NCI-H2196 (cell line): ENCODE measurements around the gene SEC14L1.
A peak's percentile ranks its signal among the peaks of the same experiment; 100 is the strongest.
"Not testable (repeated sequence)": the region's sequence is repeated elsewhere in the genome, so short reads cannot be mapped to it uniquely, and the experiment has no call there.

ENCODE experiments used
- DNase-seq: peaks from one replicate; lab custom pipeline; 2025; ENCODE audit not compliant: unreplicated experiment; lab: John Stamatoyannopoulos, UW

The SEC14L1 gene

GRCh38 chr17:77140166-77140877 is 447 bp upstream of the SEC14L1 start:
- DNase-seq: peak; percentile 100

- DNase-seq: no peak
Measured at GRCh38 chr17:77141846-77142449, 1.2 kb downstream of the SEC14L1 start.

- DNase-seq: no peak
Measured at GRCh38 chr17:77142689-77143088, 1.9 kb downstream of the SEC14L1 start.

GRCh38 chr17:77143306-77143705 is 2.5 kb downstream of the SEC14L1 start:
- DNase-seq: no peak

- DNase-seq: no peak
Measured at GRCh38 chr17:77144227-77144626, 3.5 kb downstream of the SEC14L1 start.

- no peak for DNase-seq
Measured at GRCh38 chr17:77145224-77145611, 4.4 kb downstream of the SEC14L1 start.

- peak; percentile 40 for DNase-seq
Measured at GRCh38 chr17:77145612-77146245, 5.0 kb downstream of the SEC14L1 start.

- DNase-seq: no peak
Measured at GRCh38 chr17:77146246-77146632, 5.5 kb downstream of the SEC14L1 start.

GRCh38 chr17:77146882-77147281 is 6.1 kb downstream of the SEC14L1 start:
- no peak for DNase-seq

GRCh38 chr17:77147357-77147801 is 6.6 kb downstream of the SEC14L1 start:
- no peak for DNase-seq

GRCh38 chr17:77148077-77148939 is 7.5 kb downstream of the SEC14L1 start:
- no peak for DNase-seq

GRCh38 chr17:77148940-77149510 is 8.3 kb downstream of the SEC14L1 start:
- DNase-seq: no peak

- no peak for DNase-seq
Measured at GRCh38 chr17:77150196-77150595, 9.4 kb downstream of the SEC14L1 start.

- no peak for DNase-seq
Measured at GRCh38 chr17:77151186-77151585, 10.4 kb downstream of the SEC14L1 start.

- DNase-seq: not testable (repeated sequence)
Measured at GRCh38 chr17:77152056-77152455, 11.3 kb downstream of the SEC14L1 start.

- DNase-seq: peak; percentile 64
Measured at GRCh38 chr17:77153472-77153871, 12.7 kb downstream of the SEC14L1 start.

GRCh38 chr17:77153999-77154586 is 13.3 kb downstream of the SEC14L1 start:
- DNase-seq: no peak

- DNase-seq: no peak
Measured at GRCh38 chr17:77155125-77155524, 14.4 kb downstream of the SEC14L1 start.

- not testable (repeated sequence) for DNase-seq
Measured at GRCh38 chr17:77157766-77158165, 17.0 kb downstream of the SEC14L1 start.

- DNase-seq: peak; percentile 34
Measured at GRCh38 chr17:77160091-77160874, 19.5 kb downstream of the SEC14L1 start.
